Peyer's patch (tissue), 4 donors: ENCODE measurements around the gene LMF1. TPM values are rescaled to one million over a fixed set of nuclear protein-coding genes. Genes with fewer than 3 reads are reported as not detected.
"Not testable (repeated sequence)": the region's sequence is repeated elsewhere in the genome, so short reads cannot be mapped to it uniquely, and the experiment has no call there.

Experiments used
- DNase-seq, 3 donors: peaks; one replicate each; pipeline ENCODE4 v3.0.0-alpha.2; 2017 to 2019
- H3K27ac ChIP-seq, 4 donors: fragments of 200-600 bp; sonication (generic); one replicate each; pipeline ENCODE4 v1.5.1; 2016 to 2019
- H3K27me3 ChIP-seq, 2 donors: fragments of 200-600 bp; sonication (generic); one replicate each; pipeline ENCODE4 v1.5.1; 2019
- H3K36me3 ChIP-seq, 3 donors: fragments of 200-600 bp; sonication (generic); one replicate each; pipeline ENCODE4 v1.5.1; 2016 to 2019
- H3K4me1 ChIP-seq, 4 donors: fragments of 200-600 bp; sonication (generic); one replicate each; pipeline ENCODE4 v1.5.1; 2016 to 2019
- H3K4me3 ChIP-seq, 4 donors: fragments of 200-600 bp; sonication (generic); 1 replicate in 3 of 4; 2 replicates in 1 of 4; pipeline ENCODE4 v1.5.1; 2016 to 2019; ENCODE audit warnings: mild to moderate bottlenecking in 1 of 4
- H3K9me3 ChIP-seq, 4 donors: fragments of 200-600 bp; sonication (generic); one replicate each; pipeline ENCODE4 v1.5.1; 2016 to 2019; ENCODE audit warnings: mild to moderate bottlenecking in 1 of 4
- POLR2A ChIP-seq, 2 donors: fragments of 450-650 bp; IDR thresholded peaks; one replicate each; pipeline ENCODE4 v1.5.1; 2017; ENCODE audit warnings: antibody characterized with exemption in 2 of 2, mild to moderate bottlenecking in 2 of 2, moderate library complexity in 2 of 2
- total RNA-seq, 4 donors: library from RNA; depleted of rRNA; stranded (reverse); fragments of >200 nt; gene quantifications; one replicate each; pipeline ENCODE4 v1.1.0, GENCODE V29; 2016
- TF ChIP-seq, protein P1 (sequence below), 6 experiments: fragments of 450-650 bp in 4 of 6; fragments of 200-600 bp in 2 of 6; sonication (generic) in 1 of 6; IDR thresholded peaks; one replicate each; pipeline ENCODE4 v1.5.1; 2017 to 2019; ENCODE audit warnings: antibody characterized with exemption in 6 of 6, mild to moderate bottlenecking in 3 of 6, moderate library complexity in 1 of 6

LMF1 gene
- total RNA-seq, 4 donors from 2014 or later = 16.3 to 85.4 (median 54.6) TPM

DNA sequence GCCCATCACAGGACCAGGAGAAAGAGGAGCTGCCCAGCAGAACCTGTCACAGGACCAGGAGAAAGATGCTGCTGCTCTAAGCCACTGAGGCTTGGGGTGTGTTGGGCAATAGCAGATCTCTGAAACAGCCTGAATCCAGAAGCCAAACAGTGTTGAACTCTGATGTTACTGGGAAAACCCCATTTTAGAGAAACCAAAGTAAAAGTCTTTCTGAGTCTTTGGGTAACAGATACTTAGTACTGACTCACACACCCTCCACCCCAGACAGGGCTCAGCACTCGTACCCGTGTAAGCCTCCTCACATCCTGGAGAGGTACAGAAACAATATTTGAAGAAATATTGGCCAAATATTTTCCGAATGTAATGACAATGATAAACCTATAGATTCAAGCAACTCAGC lies 87.4 kb downstream of the LMF1 start:
- H3K36me3 ChIP-seq = peaks cover 0 to 8% (median 0%) of the 10 kb centered on the region in 3 donors
- TF ChIP-seq, protein P1, sequence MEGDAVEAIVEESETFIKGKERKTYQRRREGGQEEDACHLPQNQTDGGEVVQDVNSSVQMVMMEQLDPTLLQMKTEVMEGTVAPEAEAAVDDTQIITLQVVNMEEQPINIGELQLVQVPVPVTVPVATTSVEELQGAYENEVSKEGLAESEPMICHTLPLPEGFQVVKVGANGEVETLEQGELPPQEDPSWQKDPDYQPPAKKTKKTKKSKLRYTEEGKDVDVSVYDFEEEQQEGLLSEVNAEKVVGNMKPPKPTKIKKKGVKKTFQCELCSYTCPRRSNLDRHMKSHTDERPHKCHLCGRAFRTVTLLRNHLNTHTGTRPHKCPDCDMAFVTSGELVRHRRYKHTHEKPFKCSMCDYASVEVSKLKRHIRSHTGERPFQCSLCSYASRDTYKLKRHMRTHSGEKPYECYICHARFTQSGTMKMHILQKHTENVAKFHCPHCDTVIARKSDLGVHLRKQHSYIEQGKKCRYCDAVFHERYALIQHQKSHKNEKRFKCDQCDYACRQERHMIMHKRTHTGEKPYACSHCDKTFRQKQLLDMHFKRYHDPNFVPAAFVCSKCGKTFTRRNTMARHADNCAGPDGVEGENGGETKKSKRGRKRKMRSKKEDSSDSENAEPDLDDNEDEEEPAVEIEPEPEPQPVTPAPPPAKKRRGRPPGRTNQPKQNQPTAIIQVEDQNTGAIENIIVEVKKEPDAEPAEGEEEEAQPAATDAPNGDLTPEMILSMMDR (IDR thresholded peaks at IDR 0.05) = no peak
- no peak for TF ChIP-seq POLR2A (IDR thresholded peaks at IDR 0.05)
- H3K9me3 ChIP-seq = peaks cover 0 to 10% (median 3%) of the 10 kb centered on the region in 4 donors
- H3K27me3 ChIP-seq = no peaks in the 10 kb centered on the region
- no peak overlapping the region for H3K4me3 ChIP-seq
- H3K27ac ChIP-seq = no peak overlapping the region
- H3K4me1 ChIP-seq = no peaks in the 10 kb centered on the region
- no peak for DNase-seq

DNA sequence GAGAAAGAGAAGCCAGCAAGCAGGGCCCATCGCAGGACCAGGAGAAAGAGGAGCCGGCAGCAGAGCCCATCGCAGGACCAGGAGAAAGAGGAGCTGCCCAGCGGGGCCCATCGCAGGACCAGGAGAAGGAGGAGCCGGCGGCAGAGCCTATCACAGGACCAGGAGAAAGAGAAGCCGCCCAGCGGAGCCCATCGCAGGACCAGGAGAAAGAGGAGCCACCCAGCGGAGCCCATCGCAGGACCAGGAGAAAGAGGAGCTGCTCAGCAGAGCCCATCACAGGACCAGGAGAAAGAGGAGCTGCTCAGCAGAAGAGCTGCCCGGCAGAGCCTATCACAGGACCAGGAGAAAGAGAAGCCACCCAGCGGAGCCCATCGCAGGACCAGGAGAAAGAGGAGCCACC lies 88.1 kb downstream of the LMF1 start:
- not testable (repeated sequence) for H3K27ac ChIP-seq, H3K27me3 ChIP-seq, H3K36me3 ChIP-seq, H3K4me1 ChIP-seq, DNase-seq, H3K4me3 ChIP-seq
- peaks cover 0 to 10% (median 3%) of the 10 kb centered on the region in 4 donors for H3K9me3 ChIP-seq

DNA sequence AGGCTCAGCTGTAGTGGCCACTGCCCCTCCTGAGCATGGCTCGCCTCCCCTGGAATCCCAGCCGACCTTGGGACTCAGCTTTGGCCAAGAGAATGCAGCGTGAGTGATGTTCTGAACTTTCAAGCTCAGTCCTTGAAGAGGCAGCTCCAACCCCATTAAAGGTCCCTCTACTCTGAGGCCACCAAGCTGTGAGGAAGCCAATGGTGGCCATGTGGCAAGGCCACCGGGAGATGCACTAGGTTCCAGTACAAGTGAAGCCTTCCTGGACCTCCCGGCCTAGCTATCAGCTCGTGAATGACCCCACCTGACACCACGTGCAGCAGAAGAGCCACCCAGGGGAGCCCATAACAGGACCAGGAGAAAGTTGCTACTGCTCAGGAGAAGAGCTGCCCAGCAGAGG lies 88.5 kb downstream of the LMF1 start:
- Histone ChIP-seq H3K36me3 (peaks cover 0 to 8% (median 0%) of the 10 kb centered on the region in 3 donors), H3K4me1 (no peaks in the 10 kb centered on the region), H3K27me3 (no peaks in the 10 kb centered on the region), H3K4me3 (no peak overlapping the region), H3K27ac (no peak overlapping the region), H3K9me3 (peaks cover 0 to 10% (median 3%) of the 10 kb centered on the region in 4 donors)
- TF ChIP-seq POLR2A (IDR thresholded peaks at IDR 0.05) = no peak
- TF ChIP-seq, protein P1 (IDR thresholded peaks at IDR 0.05) = no peak
- DNase-seq = no peak

DNA sequence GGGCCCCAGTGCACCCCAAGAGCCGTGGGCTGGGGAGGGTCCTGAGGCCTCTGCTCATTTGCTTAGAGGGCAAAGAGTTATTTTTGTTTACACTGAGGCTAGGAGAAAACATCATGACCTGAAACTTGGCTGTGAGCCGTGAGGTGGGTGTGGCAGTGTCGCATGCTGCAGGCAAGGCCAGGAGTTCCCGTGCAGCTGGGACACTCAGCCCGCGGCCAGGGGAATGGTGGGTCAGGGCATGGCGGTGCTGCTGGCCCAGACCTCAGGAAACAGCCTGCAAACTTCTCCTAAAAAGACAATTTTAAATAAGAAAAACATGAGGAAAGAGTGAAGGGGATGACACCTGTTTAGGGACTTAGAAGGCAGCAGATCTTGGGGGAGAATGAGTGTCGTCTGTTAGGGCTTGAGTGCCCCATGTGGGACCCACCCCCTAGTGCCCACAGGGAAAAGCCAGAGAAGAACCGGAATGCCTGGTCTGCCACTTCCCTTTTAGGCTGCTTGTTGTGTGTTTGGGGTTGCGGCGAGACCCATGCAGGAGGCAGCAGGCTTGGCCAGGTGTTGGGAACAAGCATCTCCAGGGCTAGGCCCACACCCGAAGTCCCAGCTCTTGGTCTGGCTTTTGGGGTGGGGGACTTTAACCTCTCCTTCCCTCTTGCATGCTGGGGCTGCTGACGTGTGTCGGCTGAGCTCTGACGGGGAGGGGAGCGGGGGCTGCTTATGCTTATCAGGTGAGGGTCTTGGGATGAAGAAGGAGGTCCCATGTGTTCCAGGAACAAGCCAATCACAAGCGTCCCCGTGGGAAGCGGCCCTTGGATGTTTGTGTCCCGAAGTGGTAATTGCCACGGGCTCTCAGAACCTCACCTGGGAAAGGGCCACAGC lies 89.3 kb downstream of the LMF1 start:
- no peaks in the 10 kb centered on the region for H3K4me1 ChIP-seq
- H3K9me3 ChIP-seq = peaks cover 0 to 10% (median 3%) of the 10 kb centered on the region in 4 donors
- no peak for TF ChIP-seq POLR2A (IDR thresholded peaks at IDR 0.05)
- TF ChIP-seq, protein P1 (IDR thresholded peaks at IDR 0.05) = no peak
- no peak for DNase-seq
- no peak overlapping the region for H3K27ac ChIP-seq
- no peak overlapping the region for H3K4me3 ChIP-seq
- H3K36me3 ChIP-seq = peaks cover 0 to 8% (median 0%) of the 10 kb centered on the region in 3 donors
- H3K27me3 ChIP-seq = no peaks in the 10 kb centered on the region

DNA sequence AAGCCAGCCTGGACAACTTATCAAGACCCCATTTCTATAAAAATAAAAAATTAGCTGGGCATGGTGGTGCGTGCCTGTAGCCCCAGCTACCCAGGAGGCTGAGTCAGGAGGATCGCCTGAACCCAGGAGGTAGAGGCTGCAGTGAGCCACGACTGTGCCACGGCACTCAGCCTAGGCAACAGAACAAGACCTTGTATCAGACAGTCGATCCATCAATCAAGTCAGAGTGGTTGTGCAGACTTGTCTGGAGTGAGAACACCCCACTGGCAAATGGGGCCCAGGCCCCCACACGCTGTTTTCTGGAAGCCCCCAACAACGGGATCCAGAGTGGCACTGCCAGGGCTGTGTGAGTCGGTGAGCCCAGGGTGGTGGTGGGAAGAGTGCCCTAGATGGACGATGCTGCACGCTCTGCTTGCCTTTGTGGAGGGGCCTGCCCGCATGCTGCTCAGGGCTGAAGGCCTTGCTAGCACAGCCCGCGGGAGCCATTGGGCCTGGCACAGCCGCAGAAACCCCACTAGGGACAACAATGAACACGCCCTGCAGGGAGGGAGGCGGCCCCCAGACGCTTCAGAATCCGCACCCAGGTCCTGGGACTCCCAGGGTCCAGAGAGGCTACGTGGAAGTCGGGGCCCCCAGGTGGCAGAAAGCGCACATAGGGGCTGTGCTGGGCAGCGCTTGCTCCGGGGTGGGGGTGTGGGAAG lies 90.2 kb downstream of the LMF1 start:
- Histone ChIP-seq H3K4me1 (no peaks in the 10 kb centered on the region), H3K4me3 (no peak overlapping the region), H3K27ac (no peak overlapping the region), H3K9me3 (peaks cover 0 to 10% (median 3%) of the 10 kb centered on the region in 4 donors), H3K36me3 (peaks cover 0 to 8% (median 0%) of the 10 kb centered on the region in 3 donors), H3K27me3 (no peaks in the 10 kb centered on the region)
- TF ChIP-seq, protein P1 (IDR thresholded peaks at IDR 0.05) = no peak
- TF ChIP-seq POLR2A (IDR thresholded peaks at IDR 0.05) = no peak
- no peak for DNase-seq

DNA sequence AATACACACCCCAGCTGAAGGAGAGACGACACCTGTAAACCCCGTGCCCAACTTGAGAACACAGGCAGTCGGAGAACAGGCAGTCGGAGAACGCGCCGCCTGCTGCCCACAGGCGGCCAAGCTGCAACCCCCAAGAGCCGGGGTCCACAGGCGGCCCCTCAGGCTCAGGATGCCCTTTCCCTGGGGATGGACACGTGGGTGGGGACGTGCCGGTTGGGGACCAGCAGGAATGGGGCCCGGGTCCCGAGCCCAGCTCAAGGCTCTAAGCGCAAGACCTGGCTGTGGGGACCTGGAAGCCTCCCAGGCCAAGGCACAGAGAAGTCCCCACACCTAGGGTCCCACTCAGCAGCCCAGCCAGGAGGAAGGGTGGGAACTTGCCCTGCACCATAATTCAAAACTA lies 90.8 kb downstream of the LMF1 start:
- Histone ChIP-seq H3K27me3 (no peaks in the 10 kb centered on the region), H3K9me3 (peaks cover 0 to 10% (median 3%) of the 10 kb centered on the region in 4 donors), H3K27ac (no peak overlapping the region), H3K36me3 (peaks cover 0 to 8% (median 0%) of the 10 kb centered on the region in 3 donors), H3K4me3 (no peak overlapping the region), H3K4me1 (no peaks in the 10 kb centered on the region)
- TF ChIP-seq, protein P1 (IDR thresholded peaks at IDR 0.05) = no peak
- TF ChIP-seq POLR2A (IDR thresholded peaks at IDR 0.05) = no peak
- DNase-seq = no peak
